Measurements from ENCODE around the gene ASB6.
"Not testable (repeated sequence)": the region's sequence is repeated elsewhere in the genome, so short reads cannot be mapped to it uniquely, and the experiment has no call there.

The ASB6 gene

DNA sequence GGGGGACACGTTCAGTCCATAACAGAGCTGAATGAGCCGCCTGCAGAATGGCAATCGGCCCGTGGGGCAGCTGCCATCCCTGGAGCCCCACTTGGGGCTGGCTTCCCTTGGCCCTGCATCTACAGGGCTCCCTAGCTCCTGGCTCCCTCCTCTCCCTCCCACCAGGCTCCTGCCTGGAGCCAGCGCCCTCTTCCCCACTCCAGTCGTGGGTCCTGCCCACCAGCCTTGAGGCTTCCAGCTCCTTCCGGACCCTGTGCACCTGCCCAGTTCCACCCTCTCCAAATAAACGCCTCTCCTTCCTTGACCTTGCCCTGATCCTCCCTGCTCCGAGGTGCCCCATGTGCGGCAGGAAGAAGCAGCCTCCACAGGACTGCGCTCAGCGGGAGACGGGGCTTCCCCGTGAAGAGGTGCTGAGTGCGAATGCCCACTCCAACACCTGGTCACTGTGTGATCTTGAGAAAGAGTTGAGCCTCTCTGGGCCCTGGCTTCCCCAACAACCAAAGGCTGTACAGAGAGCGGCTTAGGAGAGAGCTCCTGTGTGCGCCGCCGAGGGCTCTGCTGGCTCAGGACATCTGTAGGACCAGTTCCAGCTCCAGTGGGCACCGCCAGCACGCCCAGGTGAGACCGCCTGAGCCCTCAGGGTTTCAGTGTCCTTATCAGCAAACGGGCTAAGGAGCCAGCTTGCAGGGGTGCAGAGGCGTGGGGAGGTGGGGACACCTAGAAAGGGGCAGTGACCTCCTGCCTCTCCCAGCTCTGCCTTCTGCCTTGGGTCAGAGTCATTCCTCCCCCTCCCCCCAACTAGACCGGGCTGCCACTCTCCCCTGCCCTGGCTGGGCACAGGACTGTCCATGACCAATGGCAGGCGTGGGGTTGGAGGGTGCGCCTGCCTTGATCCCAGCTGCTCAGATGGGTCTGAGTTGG lies 33.1 kb downstream of the ASB6 start:
- no peak for DNase-seq (ENCODE audit: low spot score)

DNA sequence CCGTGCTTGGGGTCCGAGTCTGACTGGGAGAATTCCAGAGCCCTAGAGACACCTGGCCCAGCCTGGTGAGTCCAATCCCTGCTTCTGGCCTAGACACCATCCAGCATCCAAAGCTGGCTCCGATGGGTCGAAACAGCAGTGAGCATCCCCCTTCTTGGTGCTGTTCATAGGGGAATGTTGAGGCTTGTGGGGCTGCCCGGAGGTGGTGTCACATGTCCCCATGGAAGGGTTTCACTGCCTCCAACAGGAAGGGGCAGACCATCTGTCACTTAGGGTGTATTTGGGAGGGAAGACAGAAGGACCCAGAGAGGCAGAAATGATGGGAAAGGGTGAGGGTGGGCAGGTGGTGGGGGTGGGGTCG lies 34.9 kb downstream of the ASB6 start:
- DNase-seq (ENCODE audit: low spot score): no peak

DNA sequence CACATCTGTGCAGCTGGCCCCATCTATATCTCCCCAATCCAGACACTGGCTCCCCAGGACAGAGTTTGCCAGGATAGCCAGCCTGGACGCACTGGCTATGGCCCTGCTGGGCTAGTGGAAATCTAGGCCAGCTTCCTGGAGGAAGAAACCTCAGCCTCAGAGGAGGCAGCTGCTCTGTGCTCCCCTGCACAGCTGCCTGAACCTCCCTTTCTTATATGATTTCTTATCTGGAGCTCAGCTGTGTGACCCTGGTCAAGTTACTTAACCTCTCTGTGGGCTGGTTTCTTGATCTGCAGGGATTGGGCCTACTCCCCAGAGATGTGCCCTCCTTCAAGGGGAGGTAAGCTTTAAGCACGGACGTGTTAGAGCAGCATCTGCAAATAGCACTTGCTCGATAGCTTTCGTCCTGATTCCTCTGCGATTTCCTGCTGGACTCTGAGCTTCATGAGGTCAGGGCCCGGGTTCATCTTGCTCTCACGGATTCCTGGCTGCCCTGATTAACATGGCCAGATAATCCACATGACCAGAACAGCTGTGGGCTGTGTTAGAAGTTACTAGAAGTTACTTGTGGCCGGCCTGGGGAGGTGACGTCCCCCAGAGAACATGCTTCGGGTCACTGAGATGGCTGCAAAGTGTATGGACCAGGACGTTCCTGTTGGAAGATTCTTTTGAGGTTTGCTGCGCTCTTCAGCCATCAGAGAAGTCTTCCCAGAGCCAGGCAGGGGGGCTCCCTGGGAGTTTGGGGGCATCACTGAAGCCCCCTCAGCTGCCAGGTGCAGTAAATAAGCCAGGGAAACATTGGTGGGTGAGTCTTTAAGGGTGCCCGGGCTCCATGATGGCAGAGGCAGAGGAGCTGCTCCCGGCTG lies 35.6 kb downstream of the ASB6 start:
- DNase-seq (ENCODE audit: low spot score): no peak

DNA sequence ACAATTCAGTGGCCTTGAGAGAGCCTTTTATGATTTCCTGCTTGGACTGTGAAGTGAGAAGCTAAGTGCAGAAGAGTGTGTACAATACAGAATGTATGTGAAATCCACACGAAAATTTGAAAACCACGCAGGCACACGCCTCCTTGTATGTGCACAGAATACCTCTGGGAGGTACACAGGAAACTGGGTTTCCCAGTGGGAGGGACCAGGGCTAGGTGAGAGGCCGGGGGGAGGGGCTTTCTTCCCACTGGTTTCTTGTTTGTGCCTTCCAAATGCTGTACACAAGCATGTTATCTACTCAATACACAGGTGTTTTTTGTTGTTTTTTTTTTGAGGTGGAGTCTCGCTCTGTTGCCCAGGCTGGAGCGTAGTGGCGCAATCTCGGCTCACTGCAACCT lies 37.2 kb downstream of the ASB6 start:
- no peak for DNase-seq (ENCODE audit: low spot score)

DNA sequence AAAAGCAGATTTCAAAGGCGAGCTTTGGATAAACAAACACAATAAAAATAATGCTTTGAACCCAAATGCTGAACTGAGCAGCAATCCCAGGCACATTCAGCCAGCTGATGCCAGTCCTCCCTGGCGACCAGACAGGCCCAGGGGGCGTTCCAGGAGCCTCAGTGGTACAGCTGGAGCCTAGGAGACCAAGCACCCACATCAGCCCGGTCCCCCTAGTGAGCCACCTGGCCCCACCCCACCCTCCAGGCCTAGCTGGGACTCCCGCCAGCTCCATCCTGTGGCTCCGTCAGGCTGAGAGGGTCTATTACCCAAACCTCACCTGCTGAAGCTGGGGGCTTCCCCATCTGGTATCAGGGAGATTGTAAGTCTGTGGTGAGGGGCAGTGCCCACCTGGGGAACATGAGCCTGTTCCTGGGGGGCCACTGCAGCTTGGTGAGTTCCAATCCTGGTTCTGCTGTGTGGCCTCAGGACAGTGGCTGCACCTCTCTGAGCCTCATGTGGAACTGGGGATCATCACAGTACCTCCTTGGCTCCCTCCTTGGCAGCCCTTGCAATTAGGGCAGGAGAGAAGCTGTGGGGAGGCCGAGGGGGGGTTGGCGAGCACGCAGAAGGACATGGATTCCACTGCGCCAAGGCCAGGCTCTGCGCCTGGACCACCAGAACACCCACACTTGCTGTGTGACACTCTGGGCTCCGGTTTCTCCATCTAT lies 37.7 kb downstream of the ASB6 start:
- DNase-seq (ENCODE audit: low spot score): no peak

DNA sequence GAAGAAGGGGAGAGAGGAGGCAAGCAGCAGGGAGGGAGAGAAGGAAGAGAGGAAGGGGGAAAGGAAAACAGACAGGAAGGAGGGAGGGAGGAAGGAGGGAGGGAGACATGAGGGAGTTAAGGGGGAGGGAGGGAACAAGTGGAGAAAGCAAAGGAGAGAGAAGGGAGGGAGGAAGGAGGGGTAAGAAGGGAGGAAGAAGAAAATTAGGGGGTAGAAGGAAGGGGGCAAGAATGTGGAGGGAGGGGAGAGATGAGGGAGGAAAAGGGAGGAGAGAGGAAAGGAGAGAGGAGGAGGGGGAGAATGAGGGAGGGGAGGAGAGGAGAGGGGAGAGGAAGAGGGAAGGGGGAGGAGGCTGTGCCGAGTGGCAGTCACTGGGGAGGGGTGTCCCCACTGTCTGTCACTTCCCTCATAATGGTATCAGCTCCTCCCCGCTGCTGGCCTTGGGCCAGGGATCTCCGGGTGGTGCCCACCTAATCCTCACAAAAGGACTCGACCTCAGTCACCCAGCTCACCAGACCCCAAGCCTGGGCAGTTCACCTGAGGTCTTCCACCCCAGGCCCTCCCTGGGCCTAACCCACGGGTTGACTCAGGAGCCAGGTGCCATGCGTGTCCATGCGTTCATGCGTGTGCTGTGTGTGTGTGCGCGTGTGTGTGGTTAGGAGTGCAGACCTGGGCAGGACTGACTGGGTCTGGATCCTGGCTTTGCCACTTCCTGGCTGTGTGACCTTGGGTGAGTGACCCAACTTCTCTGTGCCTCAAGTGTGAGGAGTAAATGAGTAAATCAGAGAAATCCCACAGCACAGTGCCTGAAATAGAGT lies 39.1 kb downstream of the ASB6 start:
- no peak for DNase-seq (ENCODE audit: low spot score)

DNA sequence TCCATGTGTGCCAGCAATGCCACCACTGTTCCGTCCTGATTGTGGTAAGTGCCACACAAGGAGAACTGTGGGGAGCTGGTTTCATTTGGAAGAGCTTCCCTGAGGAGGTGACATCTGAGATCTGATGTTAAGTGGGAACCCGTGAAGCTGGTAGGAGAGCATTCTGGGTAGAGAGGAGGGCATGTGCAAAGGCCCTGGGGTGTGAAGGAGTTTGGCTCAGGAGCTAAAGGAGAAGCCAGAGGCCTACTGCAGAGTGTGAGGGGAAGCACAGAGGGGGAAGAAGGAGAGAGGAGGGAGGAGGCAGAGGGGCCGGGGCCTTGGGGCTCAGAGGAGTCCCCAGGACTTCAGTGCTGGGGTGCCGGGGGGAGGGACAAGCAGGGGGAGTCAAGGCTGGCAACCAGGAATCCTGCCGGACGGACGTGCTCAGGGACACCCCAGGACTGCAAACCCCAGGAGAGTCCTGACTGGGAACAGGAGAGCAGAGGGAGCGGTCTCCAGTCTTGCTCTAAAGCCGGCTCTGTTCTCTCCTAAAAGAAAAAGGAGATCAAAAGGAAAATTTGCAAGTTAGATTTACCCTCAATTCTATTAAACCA lies 40.8 kb downstream of the ASB6 start:
- no peak for DNase-seq (ENCODE audit: low spot score)

DNA sequence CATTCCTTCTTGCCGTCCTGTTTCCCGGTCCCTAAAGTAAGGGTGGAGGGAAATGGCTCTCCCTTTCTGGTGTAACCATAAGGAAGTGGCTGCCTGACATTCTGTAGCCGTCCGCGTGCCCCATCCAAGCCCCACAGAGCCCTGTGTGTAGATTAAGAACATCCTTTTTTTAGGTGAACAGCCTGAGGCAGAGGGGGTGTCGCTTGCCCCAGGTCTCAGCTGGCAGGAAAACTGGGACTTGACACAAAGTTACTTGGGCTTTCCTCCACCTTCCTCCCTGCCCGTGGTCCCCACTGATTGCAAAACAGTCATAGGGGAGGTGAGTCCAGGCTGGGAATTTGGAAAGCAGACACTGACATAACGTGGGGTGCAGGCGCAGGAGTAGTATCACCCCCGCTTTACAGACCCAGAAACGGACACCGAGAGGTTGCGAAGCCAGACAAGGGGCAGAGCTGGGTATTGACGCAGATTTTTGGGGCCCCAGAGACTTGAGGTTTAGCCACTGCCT lies 43.8 kb downstream of the ASB6 start:
- no peak for DNase-seq (ENCODE audit: low spot score)

DNA sequence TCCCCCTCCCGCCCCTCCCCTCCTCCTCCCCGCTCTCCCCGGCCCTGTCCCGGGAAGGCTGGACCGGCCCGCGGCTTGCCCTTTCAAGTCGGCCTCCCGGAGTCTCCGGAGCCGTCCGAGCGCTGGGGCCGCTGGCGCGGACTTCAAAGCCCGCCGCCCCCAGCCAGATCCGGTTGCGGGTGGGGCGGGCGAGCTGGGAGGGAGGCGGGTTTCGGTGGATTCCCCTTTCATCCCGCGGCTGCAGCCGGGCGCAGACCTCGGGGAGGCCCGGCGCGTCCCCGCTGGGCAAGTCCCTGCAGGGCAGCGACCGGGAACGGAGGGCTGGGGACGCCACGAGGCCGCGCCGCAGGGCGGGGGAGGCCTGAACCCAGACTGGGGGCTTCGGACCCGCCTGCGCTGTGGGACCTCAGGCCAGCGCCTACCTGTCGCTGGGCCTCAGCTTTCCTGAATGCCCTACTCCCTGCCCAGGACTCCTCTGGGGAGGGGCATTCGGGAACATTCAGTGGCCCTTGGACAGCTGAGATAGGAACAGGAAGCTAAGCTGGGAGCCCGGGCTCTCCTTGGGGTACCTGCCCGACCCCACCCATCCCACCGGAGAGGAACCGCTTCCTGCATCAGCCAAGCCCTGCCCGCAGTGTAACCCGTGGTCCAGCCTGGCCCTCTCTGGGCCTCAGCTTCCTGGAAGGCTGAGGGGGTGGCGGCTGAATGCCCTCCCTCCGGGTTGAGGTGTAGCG lies 44.4 kb downstream of the ASB6 start:
- peak; percentile 69 for DNase-seq (ENCODE audit: low spot score)

DNA sequence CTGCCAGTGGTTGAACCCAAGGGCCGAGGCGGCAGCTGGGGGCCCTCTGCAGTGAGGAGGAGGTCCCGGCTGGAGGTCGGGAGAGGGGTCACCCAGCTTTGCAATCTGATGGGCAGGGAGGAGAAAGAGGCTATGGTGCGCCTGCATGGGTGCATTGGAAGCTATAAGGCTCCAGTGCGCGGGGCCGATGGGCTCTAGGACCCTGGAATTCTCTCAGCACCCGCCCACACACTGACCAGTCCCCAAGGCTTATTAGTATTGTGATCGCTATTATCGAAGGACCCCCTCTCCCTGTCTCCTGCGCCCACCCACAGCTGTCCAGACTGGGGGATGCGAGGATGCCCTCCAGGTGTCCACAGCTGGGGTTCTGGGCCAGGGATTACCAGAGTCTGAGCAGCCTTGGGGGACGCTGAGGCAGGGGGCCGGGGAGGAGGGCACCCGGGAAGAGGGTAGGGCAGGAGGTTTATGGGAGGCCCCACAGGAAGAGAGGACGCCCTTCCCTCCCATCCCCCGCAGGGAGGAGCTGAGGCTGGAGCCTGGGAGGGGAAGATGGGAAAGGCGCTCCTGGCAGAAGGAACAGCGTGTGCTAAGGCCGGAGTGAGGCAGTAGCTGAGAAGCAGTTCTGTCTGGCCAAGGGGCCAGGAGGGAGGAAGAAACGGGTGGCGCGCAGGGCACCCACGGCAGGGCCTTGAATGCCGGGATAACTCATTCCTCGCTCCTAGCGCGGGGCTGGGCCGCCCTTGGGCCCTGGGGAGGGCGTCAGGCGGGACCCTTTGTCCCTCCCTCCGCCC lies 45.2 kb downstream of the ASB6 start:
- peak; percentile 56 for DNase-seq (ENCODE audit: low spot score)

DNA sequence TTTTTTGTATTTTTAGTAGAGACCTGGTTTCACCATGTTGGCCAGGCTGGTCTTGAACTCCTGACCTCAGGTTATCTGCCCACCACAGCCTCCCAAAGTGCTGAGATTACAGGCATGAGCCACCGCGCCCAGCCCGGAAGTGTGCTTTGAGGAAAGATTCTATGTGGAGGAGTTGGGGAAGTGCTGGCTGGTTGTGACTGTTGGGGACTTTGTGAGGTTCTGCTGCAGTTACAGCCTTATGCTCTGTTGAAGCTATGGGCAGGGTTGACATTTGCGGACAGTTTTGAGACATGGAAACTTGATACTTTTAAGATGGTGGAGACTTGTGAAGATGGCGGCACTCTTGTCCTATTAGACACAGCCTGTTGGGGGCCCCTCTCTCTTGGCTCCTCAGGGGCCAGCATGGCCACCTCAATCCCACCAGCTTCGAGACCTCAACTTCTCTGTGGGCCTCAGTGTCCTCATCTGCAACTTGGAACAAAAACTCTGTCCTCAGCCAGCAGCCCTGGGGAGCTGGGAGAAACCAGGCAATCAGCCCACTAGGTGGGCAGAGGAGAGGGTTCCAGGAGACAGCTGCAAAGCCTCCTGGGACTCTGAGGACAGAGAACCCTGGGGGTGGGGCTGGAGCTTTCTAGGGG lies 45.9 kb downstream of the ASB6 start:
- no peak for DNase-seq (ENCODE audit: low spot score)

DNA sequence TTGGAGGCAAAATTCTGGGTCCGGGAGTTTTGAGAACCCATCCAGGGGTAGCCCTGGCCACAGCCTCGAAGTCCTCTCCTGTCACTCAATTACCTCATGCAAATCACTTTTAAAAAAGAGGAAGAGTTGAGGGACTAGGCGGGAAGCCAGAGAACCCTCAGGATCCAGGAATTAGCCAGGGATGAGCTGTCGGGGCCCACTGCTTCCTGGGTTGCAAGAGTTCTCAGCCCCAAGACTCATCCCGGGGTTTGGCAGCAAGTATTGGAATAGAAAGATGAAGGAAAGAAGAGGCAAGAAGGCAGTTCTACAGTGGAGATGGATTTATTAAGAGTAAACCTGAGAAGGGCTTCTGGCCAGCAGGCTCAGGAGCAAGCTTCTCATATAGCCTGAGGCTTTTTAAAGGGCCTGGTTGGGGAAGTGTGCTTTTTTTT lies 46.6 kb downstream of the ASB6 start:
- DNase-seq (ENCODE audit: low spot score): peak; percentile 46

DNA sequence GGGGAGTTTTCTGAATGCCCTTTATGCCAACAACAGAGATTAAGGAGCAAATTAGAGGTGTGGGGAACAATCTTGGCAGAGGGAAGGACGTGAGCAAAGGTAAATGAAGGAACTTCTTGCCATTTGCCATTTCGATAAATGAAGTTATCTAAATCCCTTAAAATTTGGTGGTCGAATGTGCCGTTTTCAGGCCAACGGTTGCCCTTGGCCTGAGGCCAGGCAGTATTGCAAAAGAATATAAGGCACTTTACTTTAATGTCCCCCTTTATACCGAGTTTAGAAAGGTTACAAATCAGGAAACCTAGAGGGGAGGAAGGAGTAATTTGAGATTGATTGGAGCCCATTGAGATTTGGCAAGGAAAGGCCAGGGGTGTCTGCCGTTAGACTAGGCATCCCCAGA lies 47.3 kb downstream of the ASB6 start:
- DNase-seq (ENCODE audit: low spot score): no peak

DNA sequence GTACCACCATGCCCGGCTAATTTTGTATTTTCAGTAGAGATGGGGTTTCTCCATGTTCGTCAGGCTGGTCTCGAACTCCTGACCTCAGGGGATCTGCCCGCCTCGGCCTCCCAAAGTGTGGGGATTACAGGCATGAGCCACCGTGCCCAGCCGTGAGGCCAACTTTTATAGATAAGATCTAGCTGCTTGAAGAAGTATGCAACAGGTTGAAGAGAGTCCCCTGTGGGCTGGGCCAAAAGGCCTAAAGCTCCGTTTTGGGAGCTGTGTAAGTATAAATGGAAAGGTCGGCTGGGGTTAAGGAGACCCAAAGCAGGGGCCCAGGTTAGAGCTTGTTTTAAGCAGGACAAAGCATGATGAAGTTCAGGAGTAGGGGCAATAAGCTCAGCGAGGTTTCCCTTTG lies 49.2 kb downstream of the ASB6 start:
- not testable (repeated sequence) for DNase-seq (ENCODE audit: low spot score)

DNA sequence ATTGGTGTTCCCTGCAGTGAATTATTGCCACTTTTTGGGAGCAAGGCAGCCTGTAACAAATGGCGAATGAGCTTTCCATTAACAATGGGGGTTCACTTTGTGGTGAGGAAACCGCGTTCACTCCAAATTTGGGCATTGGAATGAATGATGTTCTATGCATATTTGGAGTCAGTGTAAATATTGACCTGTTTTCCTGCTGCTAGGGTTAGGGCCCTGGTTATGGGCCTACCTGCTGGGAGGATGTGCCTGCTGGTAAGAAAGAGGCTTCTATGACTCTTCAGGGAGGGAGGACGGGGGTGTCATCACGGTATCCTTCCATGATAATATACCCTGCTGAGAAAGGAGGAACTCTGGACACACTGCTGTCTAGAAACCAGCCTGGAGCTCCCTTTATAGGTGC lies 50.0 kb downstream of the ASB6 start:
- no peak for DNase-seq (ENCODE audit: low spot score)

DNA sequence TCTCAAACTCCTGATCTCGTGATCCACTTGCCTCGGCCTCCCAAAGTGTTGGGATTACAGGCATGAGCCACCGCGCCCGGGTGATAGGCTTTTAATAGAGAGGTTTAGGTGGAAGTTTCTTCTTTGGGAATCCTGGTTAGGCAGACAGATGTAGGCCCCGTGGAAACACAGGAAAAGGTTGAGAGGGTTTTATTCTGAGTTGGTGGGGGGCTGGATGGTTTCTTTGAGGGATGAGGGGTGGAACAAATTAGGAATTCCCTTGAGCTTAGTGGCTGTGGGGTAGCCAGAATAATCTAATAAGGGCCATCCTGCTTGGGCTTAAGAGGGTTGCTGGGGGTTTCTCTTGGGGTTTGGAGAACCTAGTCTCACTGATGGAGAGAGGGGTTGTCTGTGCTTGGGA lies 51.5 kb downstream of the ASB6 start:
- DNase-seq (ENCODE audit: low spot score): no peak

DNA sequence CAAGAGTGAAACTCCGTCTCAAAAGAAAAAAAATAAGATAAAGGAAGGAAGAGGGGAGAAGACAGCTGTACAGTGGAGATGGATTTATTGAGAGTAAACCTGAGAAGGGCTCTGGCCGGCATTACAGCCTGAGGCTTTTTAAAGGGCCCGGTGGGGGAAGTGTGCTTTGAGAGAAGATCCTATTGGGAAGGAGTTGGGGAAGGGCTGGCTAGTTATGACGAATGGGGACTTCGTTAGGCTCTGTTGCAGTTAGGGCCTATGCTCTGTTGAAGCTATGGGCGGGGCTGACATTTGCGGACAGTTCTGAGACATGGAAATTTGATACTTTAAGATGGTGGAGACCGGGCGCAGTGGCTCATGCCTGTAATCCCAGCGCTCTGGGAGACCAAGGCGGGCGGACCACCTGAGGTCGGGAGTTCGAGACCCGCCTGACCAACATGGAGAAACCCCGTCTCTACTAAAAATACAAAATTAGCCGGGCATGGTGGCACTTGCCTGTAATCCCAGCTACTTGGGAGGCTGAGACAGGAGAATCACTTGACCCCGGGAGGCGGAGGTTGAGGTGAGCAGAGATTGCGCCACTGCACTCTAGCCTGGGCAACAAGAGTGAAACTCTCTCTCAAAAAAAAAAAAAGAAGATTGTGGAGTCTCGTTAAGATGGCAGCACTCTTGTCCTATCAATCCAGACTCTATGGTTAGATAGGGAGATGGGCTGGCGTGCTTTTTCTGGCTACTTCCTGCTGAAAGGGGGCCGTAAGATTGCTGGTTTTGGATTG lies 54.3 kb downstream of the ASB6 start:
- no peak for DNase-seq (ENCODE audit: low spot score)

DNA sequence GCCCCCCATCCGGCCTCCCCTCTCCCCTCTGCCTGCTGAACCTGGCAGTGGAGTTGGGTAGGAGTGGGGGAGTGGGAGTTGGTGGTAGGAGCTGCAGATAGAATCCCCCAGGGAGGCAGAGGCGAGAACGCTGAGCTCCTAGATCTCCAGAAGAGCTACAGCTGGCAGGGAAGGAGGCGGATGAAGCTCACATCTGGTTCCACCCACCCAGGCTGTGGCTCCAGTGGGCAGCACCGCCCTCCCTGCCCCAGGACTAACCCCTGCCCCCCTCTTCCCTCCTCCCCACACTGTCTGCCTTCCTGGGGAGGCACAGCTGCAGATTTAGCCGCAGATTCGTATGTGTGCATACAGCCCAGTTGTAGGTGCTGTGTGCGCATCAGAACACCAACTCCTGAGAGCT lies 55.3 kb downstream of the ASB6 start:
- peak; percentile 39 for DNase-seq (ENCODE audit: low spot score)

Data from AG08395 (cell line).